Heart left ventricle (tissue), 16 donors: ENCODE measurements around the gene STARD13. TPM values are rescaled to one million over a fixed set of nuclear protein-coding genes. Genes with fewer than 3 reads are reported as not detected.

ENCODE experiments used
- ATAC-seq, 4 donors: fragments of 200-7000 bp; cut with Tn5 transposase; one replicate each; pipeline ENCODE4 v1.9.1; 2020 to 2022; ENCODE audit warnings: moderate library complexity in 4 of 4, mild to moderate bottlenecking in 3 of 4, moderate number of reproducible peaks in 1 of 4
- DNase-seq, 5 donors: peaks; one replicate each; pipeline ENCODE4 v3.0.0-alpha.2; 2020
- H3K27ac ChIP-seq, 12 donors: fragments of 200-600 bp; sonication (generic) in 4 of 12; one replicate each; pipeline versions ENCODE4 v1.5.0 to v1.8.0; 2016 to 2022; ENCODE audit warnings: mild to moderate bottlenecking in 2 of 12
- H3K27me3 ChIP-seq, 9 donors: fragments of 200-600 bp; sonication (generic) in 2 of 9; one replicate each; pipeline versions ENCODE4 v1.5.1 to v1.8.0; 2016 to 2022; ENCODE audit warnings: mild to moderate bottlenecking in 3 of 9
- H3K36me3 ChIP-seq, 9 donors: fragments of 200-600 bp; sonication (generic) in 2 of 9; one replicate each; pipeline versions ENCODE4 v1.5.0 to v1.8.0; 2018 to 2022; ENCODE audit warnings: mild to moderate bottlenecking in 2 of 9
- H3K4me1 ChIP-seq, 12 donors: fragments of 200-600 bp; sonication (generic) in 4 of 12; one replicate each; pipeline versions ENCODE4 v1.5.0 to v1.8.0; 2016 to 2022; ENCODE audit warnings: mild to moderate bottlenecking in 3 of 12
- H3K4me3 ChIP-seq, 12 donors: fragments of 200-600 bp; sonication (generic) in 4 of 12; one replicate each; pipeline versions ENCODE4 v1.5.0 to v1.8.0; 2017 to 2022; ENCODE audit warnings: mild to moderate bottlenecking in 9 of 12, moderate library complexity in 4 of 12
- H3K9me3 ChIP-seq, 12 donors: fragments of 200-600 bp; sonication (generic) in 4 of 12; one replicate each; pipeline versions ENCODE4 v1.5.0 to v1.8.0; 2016 to 2022; ENCODE audit warnings: mild to moderate bottlenecking in 1 of 12
- CTCF ChIP-seq, 12 donors: fragments of 200-600 bp; sonication (generic) in 4 of 12; IDR thresholded peaks; one replicate each; pipeline versions ENCODE4 v1.5.0 to v1.8.0; 2018 to 2022; ENCODE audit warnings: antibody characterized with exemption in 12 of 12, mild to moderate bottlenecking in 5 of 12
- POLR2A ChIP-seq, 2 donors: fragments of 450-650 bp; IDR thresholded peaks; one replicate each; pipeline ENCODE4 v1.6.1; 2017; ENCODE audit warnings: antibody characterized with exemption in 2 of 2, mild to moderate bottlenecking in 2 of 2, moderate library complexity in 2 of 2
- WGBS, 4 donors: extraction: QIAGEN DNeasy Blood & Tissue Kit in 2 of 4; methylation state at CpG; one replicate each; pipeline versions ENCODE4 v1.1.5 to v1.1.7; 2013 to 2018; 5-methylcytosine and 5-hydroxymethylcytosine counted together
- intact Hi-C, 10 donors: fragments of 100-400 bp; cut with DNase I; formaldehyde crosslinking; loops; one replicate each; pipeline versions ENCODE4 v1.11.1 to v1.14.2; 2022
- polyA plus RNA-seq, 2 donors: library from polyadenylated mRNA; stranded (reverse); fragments of 200-250 nt; gene quantifications; one replicate each; pipeline ENCODE4 v1.2.3, GENCODE V29; 2013
- total RNA-seq, 9 donors: library from RNA; depleted of rRNA in 2 of 9; stranded (reverse); fragments of >200 nt in 2 of 9; fragmentation: NEBNext Ultra II Directional in 3 of 9; extraction: Animal tissue kit (Norgen Biotek cat#: 25700) in 3 of 9; gene quantifications; one replicate each; pipeline versions ENCODE4 v1.1.0 to v1.2.4, GENCODE V29; 2016 to 2023
- donor health status: ischemic (EF 13 %, LVEDD 7.1; RV severe dilation, severe dysfunction).
- donor health status: healthy with polysubstance abuse.
- donor health status: DM: no; HTN: yes; CAD: no.
- donor health status: DM: no; HTN: no; CAD: no.
- donor health status: ischemic (EF 25% LVEDD 6.9; RV normal size, moderate dysfunction).
- donor health status: ischemic (EF 25% LVEDD 5.7; RV mildly dilated, moderate dysfunction).
- donor health status: healthy.
- donor health status: DM: yes; HTN: yes; CAD: no.
- donor health status: ischemic (EF 35%, LVEDD 5.7; RV mildly dilated, moderate dysfunction).
- donor health status: nonischemic (EF 11% LVEDD 7.7; RV severe dilation, severe dysfunction).
- donor health status: DM: yes; HTN: yes; CAD: no.
- donor health status: PGD.
- donor health status: ischemic (EF 29% LVEDD 5.4; RV normal size, mild dysfunction).
- donor health status: nonischemic (EF 23%, LVEDD 6.1; RV moderate dilation, normal function).

Gene STARD13
- total and polyA plus RNA-seq, 11 donors, result 9.3 to 39.2 (median 28.3) TPM

GRCh38 chr13:33158271-33158670 is 127.3 kb downstream of the STARD13 start:
- intact Hi-C loops, result loop anchor here in 1 of 10 donors (5.0 kb wide), 1 partner anchor 44 kb away; no protein-coding TSS in a partner anchor
- no peak for ATAC-seq
- no peak for DNase-seq
- TF ChIP-seq CTCF (IDR thresholded peaks at IDR 0.05), result no peak
- TF ChIP-seq POLR2A (IDR thresholded peaks at IDR 0.05), result no peak
- WGBS, 4 donors, result 95 to 100% (median 98%) methylated on average over 3 of the region's 3 CpGs
- no peaks in the 10 kb centered on the region for H3K27me3 ChIP-seq
- no peak overlapping the region for H3K27ac ChIP-seq
- H3K9me3 ChIP-seq, result peaks cover 0 to 13% (median 0%) of the 10 kb centered on the region in 12 donors
- no peak overlapping the region for H3K4me3 ChIP-seq
- peaks cover 0 to 56% (median 31%) of the 10 kb centered on the region in 9 donors for H3K36me3 ChIP-seq
- peaks cover 0 to 30% (median 8%) of the 10 kb centered on the region in 12 donors for H3K4me1 ChIP-seq

GRCh38 chr13:33154911-33155310 is 130.6 kb downstream of the STARD13 start:
- 70 to 88% (median 79%) methylated on average over 5 of the region's 5 CpGs for WGBS, 4 donors
- H3K9me3 ChIP-seq, result no peaks in the 10 kb centered on the region
- no peaks in the 10 kb centered on the region for H3K27me3 ChIP-seq
- peak in 1 of 4 donors; percentile 10 for ATAC-seq
- DNase-seq, result no peak
- peak overlapping the region in 9 of 12 donors; percentile 18 to 68 (median 44) for H3K27ac ChIP-seq
- H3K4me3 ChIP-seq, result no peak overlapping the region
- peaks cover 0 to 42% (median 19%) of the 10 kb centered on the region in 9 donors for H3K36me3 ChIP-seq
- intact Hi-C loops, result loop anchor here in 1 of 10 donors (5.0 kb wide), 1 partner anchor 47 kb away; no protein-coding TSS in a partner anchor
- TF ChIP-seq POLR2A (IDR thresholded peaks at IDR 0.05) (no peak), CTCF (IDR thresholded peaks at IDR 0.05) (no peak)
- H3K4me1 ChIP-seq, result peaks cover 0 to 50% (median 13%) of the 10 kb centered on the region in 12 donors

GRCh38 chr13:33153421-33154404 is 131.8 kb downstream of the STARD13 start:
- ATAC-seq, result peak; percentile 48 to 90 (median 85)
- Histone ChIP-seq H3K27me3 (no peaks in the 10 kb centered on the region), H3K4me1 (peaks cover 0 to 46% (median 13%) of the 10 kb centered on the region in 12 donors), H3K36me3 (peaks cover 0 to 38% (median 18%) of the 10 kb centered on the region in 9 donors), H3K9me3 (no peaks in the 10 kb centered on the region), H3K27ac (peak overlapping the region; percentile 24 to 76 (median 53)), H3K4me3 (no peak overlapping the region)
- TF ChIP-seq CTCF (IDR thresholded peaks at IDR 0.05) (no peak), POLR2A (IDR thresholded peaks at IDR 0.05) (no peak)
- intact Hi-C loops, result no loop called here
- peak; percentile 60 to 74 (median 71) for DNase-seq
- WGBS, 4 donors, result 69 to 76% (median 71%) methylated on average over 17 of the region's 17 CpGs

GRCh38 chr13:33152389-33152788 is 133.2 kb downstream of the STARD13 start:
- Histone ChIP-seq H3K4me1 (peaks cover 0 to 47% (median 13%) of the 10 kb centered on the region in 12 donors), H3K27me3 (no peaks in the 10 kb centered on the region), H3K27ac (peak overlapping the region in 6 of 12 donors; percentile 44 to 76 (median 56)), H3K4me3 (no peak overlapping the region), H3K9me3 (no peaks in the 10 kb centered on the region), H3K36me3 (peaks cover 0 to 25% (median 9%) of the 10 kb centered on the region in 9 donors)
- no peak for DNase-seq
- TF ChIP-seq POLR2A (IDR thresholded peaks at IDR 0.05) (no peak), CTCF (IDR thresholded peaks at IDR 0.05) (no peak)
- ATAC-seq, result no peak
- WGBS, 4 donors, result 91 to 98% (median 96%) methylated on average over 3 of the region's 3 CpGs
- intact Hi-C loops, result no loop called here
